Left forelimb (tissue), 1 donor: ENCODE measurements around the gene WEE2.
"Not testable (repeated sequence)": the region's sequence is repeated elsewhere in the genome, so short reads cannot be mapped to it uniquely, and the experiment has no call there.

Experiments
- DNase-seq: peaks from one replicate; pipeline ENCODE4 v3.0.0-alpha.2; 2018; ENCODE audit warnings: low spot score

WEE2 gene

GRCh38 chr7:141714571-141714970 lies 6.4 kb downstream of the WEE2 start:
- DNase-seq = no peak

DNA sequence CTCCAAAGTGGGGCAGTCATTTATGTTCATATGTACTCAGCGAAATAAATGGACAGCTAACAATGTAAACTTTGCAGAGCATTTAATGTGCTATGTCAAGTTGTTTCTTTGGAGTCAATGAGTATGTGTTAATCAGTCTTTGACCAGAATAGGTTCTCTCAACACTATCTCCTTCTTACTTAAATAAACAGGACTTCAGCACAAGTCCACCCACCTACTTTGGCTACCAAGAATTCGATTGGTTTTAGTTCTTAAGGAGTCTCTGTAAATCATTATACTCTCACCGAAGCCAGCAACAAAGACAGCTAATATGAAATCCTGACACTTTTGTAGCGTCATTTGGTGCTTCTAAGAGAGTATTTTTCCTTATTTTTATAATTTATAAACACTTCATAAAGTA lies 6.9 kb downstream of the WEE2 start:
- DNase-seq = no peak

GRCh38 chr7:141715794-141716689 lies 7.9 kb downstream of the WEE2 start:
- no peak for DNase-seq

DNA sequence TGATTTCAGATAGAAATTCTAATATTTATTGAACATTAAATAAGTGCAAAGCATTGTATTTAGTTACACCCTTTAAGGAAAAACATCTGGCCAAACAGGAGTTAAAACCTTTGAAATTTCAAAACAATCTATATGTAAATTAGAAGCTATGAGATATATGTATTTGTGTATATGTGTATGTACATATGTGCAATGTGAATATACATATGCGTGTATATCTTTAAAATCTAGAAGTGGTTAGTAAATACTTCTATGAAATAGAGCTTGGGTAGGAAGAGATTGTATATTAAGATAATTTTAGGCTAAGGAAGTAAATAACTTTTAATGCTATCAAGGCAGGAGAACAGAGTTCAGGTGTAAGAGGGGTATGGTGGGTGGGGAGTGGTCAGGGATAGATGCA lies 9.3 kb downstream of the WEE2 start:
- DNase-seq = no peak

- DNase-seq = no peak
These were observed 14.4 kb downstream of the WEE2 start for GRCh38 chr7:141722529-141722928.

- no peak for DNase-seq
These were observed 20.9 kb downstream of the WEE2 start for GRCh38 chr7:141729020-141729419.

- DNase-seq = no peak
These were observed 23.5 kb downstream of the WEE2 start for GRCh38 chr7:141731476-141732149.

GRCh38 chr7:141737118-141737835 lies 29.1 kb downstream of the WEE2 start:
- DNase-seq = no peak

DNA sequence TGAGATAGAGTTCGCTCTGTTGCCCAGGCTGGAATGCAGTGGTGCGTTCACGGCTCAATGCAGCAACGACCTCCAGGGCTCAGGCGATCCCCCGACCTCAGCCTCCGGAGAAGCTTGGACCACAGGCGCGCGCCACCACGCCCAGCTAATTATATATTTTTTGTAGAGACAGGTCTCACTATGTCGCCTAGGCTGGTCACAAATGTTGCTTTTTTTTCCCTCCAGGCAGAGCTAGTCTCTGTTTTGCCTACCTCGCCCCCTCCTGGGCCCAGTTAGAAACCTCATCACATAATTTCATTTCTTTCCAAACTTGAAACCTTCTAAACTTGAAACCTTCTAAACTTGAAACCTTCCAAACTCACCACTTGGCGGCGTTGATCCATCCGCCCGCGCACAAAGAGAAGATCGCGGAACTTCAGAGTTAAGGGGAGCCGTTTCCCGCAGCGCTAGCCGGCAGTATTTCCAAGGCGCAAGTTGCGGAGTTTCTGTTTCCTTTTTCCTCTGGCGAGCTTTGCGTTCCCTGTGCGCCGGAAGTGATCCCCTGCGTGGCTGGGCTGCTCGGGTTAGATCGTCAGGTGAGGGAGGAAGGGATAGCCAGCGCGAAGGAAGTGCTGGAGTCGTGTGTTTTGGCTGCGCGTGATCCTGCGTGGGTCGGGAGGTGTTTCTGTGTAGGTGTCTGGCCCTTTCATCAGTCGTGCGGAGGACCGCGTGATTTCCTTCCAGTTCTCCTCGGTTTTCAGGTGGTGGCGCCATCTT lies 29.9 kb downstream of the WEE2 start, which contains the start of gene SSBP1:
SSBP1 (plus strand) TSS at position 523 of the 756 bp plus-strand sequence. CDS start 809 bp downstream, outside the sequence.
- DNase-seq = peak; percentile 93

- no peak for DNase-seq
These were observed 30.4 kb downstream of the WEE2 start for GRCh38 chr7:141738592-141739013.

DNA sequence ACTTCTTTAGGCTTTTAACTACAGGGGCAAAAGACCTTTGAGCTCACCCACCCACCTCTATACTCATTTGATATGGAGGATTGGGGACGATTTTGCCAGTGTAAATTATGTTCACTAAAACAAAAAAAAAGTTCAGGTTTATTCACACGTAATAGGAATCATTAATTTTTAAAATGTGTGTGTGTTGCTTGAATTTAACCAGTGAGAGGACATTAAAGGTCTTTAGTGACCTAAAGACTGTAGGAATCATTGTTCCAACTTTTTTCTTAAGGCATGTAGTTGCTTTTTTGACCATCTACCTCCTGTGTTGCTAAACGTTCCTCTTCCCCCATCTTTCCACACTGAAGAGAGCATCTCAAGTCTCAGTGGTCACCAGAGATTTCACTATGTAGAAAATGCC lies 31.1 kb downstream of the WEE2 start:
- no peak for DNase-seq

- DNase-seq = no peak
These were observed 34.1 kb downstream of the WEE2 start for GRCh38 chr7:141742229-141742628.

GRCh38 chr7:141744131-141744530 lies 36.0 kb downstream of the WEE2 start:
- DNase-seq = no peak

- DNase-seq = no peak
These were observed 40.2 kb downstream of the WEE2 start for GRCh38 chr7:141748396-141748795.

- not testable (repeated sequence) for DNase-seq
These were observed 43.8 kb downstream of the WEE2 start for GRCh38 chr7:141751904-141752303.

DNA sequence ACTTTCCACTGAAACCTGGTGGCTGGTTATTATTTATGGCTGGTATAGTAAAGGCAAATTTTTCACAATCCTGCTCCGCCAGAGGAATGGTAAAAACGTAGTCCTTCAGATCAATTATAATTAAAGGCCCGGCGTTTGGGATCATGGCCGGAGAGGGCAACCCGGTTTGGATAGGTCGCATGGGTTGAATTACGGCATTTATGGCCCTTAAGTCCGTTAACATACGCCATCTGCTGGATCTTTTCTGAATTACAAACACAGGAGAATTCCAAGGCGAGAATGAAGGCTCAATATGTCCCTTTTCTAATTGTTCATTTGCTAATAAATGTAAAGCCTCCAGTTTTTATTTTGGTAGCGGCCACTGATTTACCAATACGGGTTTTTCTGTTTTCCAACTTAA lies 44.5 kb downstream of the WEE2 start:
- DNase-seq = no peak

DNA sequence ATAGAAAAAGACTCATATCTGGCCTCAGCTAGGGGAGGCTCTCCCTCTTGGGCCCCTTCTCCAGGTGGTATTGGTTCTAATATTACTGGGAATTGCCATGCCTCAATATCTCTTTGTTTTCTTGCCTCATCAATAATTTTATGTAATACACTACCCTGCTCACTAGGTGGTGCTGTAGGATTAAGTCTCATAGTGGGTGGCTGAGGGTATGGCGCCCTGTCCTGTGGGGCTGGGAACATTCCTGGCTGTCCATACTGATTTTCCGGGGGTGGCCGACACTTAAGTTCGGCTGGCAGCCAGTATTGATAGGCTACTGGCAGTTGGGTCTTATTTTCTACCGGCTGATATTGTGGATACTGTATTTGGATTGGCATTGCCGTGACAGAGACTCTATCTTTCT lies 46.8 kb downstream of the WEE2 start:
- no peak for DNase-seq

- no peak for DNase-seq
These were observed 55.6 kb downstream of the WEE2 start, which contains the start of gene TAS2R3 for GRCh38 chr7:141763797-141764196. Gene TAS2R3 (plus strand): TSS chr7:141764097. CDS start chr7:141764159, 62 bp downstream.

- DNase-seq = not testable (repeated sequence)
These were observed 62.0 kb downstream of the WEE2 start for GRCh38 chr7:141770083-141770583.

GRCh38 chr7:141776374-141776773 lies 68.2 kb downstream of the WEE2 start, which contains the start of gene TAS2R4:
Gene TAS2R4 (plus strand): TSS chr7:141776674. CDS start chr7:141778489, 1,815 bp downstream.
- DNase-seq = no peak
